Inflammatory macrophage treated with lipopolysaccharide for 1 hour (primary cell): Measurements from ENCODE around the gene VPS16.
A peak's percentile ranks its signal among the peaks of the same experiment; 100 is the strongest.
"Not testable (repeated sequence)": the region's sequence is repeated elsewhere in the genome, so short reads cannot be mapped to it uniquely, and the experiment has no call there.

Source experiments
- DNase-seq, 2 donors: peaks; one replicate each; pipeline ENCODE4 v3.0.0-alpha.2; 2020 to 2022

VPS16 gene

DNA sequence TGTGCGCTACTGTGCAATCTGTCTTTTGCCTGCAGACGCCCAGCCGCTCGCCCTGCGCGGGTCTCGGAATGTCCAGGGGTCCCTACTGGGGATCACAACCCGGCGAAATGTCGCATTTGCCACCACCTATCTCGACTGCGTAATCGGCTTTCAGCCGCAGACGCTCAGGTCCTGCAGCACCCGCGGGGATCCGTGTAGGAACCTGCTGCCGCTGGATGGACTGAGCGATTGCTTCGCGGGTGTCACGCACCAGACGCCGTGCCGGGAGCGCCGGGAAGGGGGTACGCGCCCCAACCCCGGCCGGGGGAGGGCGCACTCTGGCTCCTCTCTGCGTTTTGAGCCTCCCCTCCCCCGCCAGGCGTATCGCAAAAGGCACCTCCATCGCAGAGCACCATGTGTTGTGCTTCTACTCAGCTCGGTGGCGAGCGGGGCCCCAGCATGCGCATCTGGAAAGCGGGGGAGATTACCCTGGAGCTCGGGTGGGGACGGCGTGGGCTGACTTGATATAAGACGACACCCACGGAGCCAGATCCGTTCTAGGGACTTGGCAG lies 32.0 kb downstream of the VPS16 start:
- peak; percentile 54 to 59 for DNase-seq

DNA sequence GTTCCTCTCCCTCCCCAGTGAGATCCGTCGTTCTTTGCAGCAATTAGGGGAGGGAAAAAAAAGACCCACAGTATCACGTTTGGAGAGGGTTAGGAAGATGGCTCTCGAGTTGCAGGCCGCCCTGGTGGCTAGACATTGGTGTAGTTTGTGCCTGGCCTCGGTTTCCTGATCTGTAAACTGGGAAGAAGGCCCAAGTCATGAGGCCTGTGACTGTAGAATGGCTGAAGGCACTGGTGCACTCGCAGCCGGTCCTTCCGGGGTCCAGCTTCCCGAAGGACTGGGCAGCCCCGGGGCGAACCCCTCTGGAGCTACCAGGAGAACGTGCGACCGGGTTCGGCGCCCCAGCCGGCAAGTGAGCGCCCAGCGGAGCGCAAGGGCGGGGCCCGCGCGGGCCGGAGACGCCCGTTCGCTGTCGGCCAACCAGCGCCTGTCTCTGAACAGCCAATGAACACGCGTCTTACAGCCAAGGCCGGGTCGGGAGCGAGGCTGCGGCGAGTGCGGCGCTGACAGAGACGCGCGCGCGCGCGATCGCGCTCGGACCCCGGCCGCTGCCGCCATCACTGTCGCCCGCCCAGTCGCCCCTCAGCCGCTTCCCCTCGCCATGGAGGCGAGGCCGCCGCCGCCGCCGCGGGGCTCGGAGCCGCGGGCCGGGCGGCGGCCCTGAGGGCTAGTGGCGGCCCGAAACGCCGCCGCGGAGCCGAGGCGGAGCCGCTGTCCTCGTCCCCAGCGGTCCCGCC lies 32.6 kb downstream of the VPS16 start, which contains the start of gene PTPRA:
TSS of gene PTPRA (plus strand) at position 472 of the 737 bp plus-strand sequence. CDS start 90,797 bp downstream, outside the sequence.
- peak; percentile 92 for DNase-seq

DNA sequence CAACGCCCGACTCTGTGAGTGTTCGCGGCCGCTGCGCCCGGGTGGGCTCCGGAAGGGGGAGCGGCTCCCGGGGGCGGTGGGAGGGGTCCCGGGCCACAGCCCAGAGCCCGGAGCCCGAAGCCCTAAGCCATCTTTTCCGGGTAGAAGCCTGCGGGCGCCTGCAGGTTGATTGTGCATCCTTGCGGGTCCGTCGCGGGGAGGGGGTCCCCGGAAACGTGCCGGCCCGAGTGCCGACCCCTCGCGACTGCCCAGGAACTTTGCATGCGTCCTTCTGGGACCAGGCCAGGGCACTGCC lies 33.1 kb downstream of the VPS16 start:
- DNase-seq, result peak; percentile 51 to 64

DNA sequence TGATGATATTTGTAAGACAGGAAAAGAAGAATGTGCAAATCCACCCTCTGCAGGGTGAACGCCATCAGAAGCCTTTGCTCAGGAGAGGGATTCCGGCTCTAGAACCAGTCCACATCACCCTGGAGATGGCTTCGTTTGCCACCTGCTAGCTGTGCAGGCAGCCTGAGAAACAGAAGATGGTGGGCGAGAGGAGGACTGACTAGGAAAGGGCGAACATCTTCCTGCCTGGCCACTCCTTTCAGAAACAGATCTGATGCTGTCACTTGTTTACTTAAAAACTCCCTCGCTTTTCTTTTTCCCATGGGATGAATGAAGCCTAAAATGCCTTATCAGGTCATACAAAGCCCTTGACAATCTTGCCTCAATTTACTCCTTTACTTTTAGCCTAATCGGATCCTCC lies 33.9 kb downstream of the VPS16 start:
- DNase-seq, result no peak

DNA sequence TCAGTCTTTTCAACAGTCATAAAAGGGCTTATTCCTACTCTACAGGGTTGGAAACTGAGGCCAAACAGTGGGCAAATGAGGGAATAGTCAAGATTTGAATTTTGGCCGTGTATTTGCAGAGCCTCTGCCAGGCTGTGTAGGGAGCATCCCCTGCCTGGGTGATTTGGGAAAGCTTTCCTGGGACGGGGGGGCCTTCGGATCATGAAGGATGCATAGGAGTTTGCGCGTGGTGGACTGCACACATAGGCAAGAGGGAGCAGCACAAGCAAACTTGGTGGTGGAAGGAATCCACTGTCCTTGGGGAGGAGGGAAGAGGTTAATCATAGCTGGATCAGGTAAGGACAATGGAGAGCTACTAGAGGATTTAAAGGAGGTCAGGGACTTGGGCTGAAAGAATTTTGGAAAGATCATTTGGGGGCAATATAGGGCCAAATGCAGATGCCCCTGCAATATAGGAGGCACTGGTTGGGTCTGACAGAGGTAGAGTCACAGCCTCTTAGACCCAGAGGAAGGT lies 35.2 kb downstream of the VPS16 start:
- DNase-seq, result no peak

DNA sequence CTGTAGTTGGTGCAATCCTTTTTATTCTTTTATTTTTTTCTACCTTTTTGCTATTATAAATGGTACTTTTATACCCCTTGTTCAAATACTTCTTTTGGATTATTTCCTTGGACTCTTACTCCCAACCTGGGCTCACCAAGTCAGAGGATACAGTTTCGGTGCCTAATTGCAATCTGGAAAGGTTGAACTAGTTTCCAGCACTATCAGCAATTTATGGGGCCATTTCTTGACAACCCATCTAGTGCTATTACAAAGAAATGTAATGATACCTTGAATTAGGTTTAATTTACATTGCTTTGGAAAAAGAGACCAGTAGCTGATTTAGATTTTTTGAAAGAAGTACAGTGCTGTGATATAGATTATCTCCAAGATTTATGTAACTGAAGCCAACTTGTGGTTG lies 38.0 kb downstream of the VPS16 start:
- DNase-seq, result no peak

DNA sequence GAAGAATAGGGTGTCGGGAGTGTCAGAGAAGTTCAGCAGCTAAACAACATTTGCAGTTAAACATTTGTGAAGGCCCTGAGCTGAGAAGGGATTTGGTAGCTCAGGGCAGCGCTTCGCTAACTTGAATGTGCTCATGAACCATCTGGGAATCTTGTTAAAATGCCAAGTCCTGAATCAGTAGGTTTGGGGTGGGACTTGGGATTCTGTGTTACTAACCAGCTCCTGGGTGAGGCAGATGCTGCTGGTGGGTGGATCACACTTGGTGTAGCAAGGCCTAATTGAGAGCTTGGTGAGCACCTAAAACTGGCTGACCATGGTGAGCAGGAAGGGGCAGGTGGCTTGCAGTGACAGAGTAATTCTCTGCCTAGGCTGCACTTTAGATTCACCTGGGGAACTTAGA lies 38.6 kb downstream of the VPS16 start:
- DNase-seq, result no peak

DNA sequence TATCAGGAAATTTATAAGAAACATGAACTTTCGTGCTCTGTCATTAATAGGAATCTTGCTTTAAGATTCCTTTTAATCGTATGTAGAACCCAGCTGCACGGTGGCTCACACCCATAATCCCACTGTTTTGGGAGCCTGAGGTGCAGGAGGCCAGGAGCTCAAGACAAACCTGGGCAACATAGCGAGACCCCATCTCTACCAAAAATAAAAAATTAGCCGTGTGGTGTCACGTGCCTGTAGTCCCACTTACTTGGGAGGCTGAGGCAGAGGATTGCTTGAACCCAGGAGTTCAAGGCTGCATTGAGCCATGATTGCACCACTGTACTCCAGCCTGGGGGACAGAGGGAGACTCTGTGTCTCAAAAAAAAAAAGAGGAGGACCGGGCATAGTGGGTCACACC lies 40.1 kb downstream of the VPS16 start:
- DNase-seq, result no peak

DNA sequence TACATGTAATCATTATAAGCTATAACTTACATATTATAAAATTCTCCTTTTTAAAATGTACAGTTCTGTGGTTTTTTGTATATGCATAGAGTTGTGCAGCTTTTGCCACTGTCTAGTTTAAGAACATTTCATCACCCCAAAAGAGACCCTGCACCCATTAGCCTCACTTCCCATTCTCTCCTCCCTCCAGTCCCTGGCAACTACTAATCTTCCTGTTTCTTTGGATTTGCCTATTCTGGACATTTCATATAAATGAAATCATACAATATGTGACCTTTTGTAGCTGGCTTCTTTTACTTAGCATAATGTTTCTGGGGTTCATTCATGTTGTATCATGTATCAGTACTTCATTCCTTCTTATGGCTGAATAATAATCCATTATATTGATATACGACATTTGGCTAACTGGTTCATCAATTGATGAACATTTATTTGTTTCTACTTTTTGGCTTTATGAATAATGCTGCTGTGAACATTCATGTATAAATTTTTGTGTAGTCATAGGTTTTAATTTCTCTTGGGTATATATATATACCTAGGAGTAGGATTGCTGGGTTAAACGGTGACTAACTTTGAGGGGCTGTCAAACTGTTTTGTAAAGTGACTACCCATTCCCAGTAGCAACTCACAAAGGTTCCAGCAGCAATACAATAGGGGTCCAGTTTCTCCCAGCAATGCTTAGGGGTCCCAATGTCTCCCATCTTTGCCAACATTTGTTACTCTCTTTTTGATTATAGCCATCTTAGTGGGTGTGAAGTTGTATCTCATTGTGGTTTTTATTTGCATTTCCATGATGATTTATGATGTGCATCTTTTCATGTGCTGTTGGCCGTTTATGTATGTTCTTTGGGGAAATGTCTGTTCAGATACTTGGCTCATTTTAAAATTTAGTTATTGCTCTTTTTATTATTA lies 43.4 kb downstream of the VPS16 start:
- peak; percentile 53 to 74 for DNase-seq

DNA sequence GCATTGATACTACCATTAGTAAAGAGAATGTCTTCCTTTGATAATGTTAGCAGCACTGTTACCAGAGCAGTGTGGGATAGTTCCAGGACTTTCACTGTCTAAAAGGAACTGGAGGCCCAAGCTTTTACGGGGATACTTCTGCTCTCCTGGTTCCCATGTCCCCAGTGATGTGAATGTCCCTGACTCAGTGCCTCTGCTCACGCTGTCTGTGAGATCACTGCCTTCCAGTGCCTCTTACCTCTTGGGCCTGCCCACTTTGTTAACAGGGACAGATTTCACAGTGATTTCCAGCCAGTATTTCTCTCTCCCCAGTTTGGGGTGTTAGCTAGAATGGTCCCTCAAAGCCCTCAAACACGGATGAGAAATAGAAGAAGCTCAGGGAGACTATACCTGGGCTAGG lies 47.2 kb downstream of the VPS16 start:
- DNase-seq, result peak; percentile 49 to 91

DNA sequence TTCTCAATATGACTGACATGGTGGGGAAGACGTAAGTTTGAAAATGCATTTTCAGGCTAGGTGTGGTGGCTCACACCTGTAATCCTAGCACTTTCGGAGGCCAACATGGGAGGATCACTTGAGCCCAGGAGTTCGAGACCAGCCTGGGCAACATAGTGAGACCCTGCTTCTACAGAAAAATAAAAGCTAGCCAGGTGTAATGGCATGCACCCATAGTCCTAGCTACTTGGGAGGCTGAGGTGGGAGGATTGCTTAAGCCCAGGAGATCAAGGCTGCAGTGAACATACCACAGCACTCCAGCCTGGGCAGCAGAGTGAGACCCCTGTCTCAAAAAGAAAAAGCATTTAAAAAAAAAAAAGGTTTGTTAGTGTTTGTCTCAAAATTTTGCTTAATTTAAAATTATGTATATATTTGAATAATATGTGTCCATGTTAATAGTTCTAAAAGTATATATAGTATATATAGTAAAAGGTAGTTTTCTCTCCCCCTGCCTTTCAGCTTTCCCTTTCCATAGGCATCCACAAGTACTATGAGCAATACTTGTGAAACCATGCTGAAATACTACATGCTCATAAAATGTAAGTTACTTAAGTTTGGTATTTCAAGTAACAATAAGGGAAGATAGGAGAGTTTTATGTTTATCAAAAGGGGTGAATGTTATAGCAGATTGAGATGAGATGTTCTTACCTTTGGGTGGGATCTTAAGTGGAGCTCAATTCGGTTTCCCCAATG lies 47.8 kb downstream of the VPS16 start:
- peak; percentile 54 to 83 for DNase-seq

DNA sequence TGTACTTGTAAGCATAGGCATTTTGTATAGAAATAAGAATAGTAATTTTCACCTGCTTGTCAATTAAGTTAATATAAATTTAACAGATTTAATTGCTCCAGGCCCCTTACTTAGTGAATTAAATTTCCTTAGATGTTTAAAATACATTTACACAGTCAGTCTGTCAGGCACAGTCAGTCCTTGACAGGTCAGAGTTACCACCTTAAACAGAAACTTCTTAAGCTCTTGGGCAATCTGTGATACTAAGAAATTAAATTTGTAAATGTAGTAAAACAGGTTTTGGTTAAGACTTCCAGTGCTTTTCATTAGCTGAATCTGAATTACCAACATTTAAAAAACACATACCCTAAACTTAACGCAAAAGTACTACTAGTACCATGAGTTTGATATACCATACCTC lies 48.7 kb downstream of the VPS16 start:
- no peak for DNase-seq

DNA sequence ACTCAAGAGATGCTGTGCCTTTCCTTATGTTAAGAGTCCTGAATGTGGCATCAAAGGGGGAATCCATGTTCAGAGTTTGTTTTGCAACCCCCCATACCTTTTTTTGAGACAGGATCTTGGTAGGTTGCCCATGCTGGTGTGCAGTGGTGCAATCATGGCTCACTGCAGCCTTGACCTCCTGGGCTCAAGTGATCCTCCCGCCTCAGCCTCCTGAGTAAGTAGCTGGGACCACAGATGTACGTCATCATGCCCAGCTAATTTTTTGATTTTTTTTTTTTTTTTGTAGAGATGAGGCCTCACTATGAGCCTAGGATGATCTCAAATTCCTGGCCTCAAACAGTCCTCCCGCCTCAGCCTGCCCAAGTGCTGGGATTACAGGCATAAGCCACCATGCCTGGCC lies 49.3 kb downstream of the VPS16 start:
- no peak for DNase-seq

DNA sequence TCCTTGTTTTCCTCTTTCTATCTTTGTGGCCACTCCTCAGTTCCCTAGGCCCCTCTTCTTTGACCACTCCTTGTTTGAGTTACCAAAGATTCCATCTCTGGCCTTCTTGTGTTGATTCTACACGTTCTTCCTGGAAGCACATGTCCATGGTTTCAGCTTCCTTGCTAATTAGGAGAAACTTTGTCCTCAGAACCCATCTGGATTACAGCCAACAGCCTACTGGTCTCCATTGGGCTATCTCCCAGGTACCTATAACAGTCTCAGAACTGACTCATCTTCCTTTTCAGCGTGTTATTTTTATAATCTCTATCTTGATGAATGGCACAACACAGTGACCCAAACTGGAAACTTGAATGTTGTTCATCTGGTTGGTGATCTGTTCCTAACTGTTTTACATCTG lies 50.2 kb downstream of the VPS16 start:
- DNase-seq, result no peak

DNA sequence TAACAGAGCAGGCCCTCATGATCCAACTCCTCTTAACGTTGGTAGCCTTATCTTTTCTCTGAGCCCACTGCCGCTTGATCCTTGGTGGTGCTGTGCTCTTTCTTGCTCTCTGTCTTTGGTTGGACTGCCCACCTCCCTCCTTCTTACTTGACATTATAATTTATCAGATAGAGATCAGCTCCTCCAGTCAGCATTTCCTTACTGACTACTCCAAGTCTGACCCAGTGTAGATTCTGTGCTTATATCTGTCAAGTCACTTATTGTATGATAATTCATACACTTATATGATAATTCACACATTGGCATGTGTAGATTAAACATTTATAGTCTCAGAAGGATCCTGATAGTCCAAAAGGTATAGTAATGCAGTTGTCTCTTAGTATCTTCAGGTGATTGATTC lies 50.8 kb downstream of the VPS16 start:
- DNase-seq, result no peak

DNA sequence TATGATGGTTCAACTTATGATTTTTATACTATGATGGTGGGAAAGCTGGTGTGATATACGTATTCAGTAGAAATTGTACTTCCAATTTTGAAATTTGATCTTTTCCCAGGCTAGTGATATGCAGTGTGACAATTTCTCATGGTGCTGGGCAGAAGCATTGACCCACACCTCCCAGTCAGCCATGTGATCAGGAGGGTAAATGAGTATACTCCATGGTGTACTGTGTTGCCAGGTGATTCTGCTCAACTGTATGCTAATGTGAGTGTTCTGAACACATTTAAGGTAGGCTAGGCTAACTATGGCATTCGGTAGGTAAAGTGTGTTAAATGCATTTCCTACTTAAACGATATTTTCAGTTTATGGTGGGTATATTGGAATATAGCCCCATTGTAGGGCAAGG lies 51.8 kb downstream of the VPS16 start:
- no peak for DNase-seq

DNA sequence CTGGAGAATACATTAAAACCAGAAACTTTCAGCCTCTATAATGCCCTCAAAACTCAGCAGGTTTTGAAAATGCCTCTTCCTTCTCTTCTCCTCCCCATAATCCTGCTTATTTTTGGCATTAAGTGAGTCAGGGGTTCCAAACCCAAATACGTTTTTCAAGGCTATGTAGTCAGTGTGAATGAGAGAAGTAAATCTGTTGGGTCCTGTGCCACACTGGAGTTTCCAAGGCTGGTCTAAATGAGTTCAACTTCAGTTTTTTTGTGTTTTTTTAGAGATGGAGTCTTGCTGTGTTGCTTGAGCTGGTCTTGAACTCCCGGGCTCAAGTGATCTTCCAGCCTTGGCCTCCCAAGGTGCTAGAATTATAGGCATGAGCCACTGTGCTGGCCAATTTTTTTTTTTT lies 53.7 kb downstream of the VPS16 start:
- DNase-seq, result peak; percentile 50 to 76

DNA sequence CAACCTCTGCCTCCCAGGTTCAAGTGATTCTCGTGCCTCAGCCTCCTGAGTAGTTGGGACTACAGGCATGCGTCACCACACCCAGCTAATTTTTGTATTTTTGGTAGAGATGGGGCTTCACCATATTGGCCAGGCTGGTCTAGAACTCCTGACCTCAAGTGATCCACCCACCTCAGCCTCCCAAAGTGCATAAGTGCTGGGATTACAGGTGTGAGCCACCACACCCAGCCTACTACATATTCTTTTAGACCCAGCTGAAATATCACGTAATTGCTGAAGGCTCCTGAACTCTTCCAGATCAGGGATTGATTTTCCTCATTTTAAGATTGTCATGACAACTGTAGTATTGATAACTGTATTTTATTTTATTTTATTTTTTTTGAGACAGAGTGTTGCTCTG lies 54.6 kb downstream of the VPS16 start:
- not testable (repeated sequence) for DNase-seq

DNA sequence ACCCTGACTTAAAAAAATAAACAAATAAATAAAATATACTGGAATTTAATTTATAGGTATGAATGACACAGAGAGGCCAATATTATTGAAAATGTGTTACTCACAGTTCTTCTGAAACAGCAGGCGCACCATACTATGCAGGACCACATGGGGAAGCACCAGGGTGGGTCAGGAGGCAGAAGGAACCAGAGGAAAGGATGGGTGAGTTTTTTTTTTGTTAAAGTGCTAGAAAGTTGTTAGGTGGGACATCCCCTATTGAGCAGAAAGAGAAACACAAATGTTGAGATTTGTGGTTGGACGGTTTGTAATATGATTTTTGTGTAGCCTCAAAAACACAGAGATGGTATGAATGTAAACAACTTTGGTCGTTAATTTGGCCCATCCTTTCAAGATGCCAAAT lies 58.7 kb downstream of the VPS16 start:
- DNase-seq, result no peak

DNA sequence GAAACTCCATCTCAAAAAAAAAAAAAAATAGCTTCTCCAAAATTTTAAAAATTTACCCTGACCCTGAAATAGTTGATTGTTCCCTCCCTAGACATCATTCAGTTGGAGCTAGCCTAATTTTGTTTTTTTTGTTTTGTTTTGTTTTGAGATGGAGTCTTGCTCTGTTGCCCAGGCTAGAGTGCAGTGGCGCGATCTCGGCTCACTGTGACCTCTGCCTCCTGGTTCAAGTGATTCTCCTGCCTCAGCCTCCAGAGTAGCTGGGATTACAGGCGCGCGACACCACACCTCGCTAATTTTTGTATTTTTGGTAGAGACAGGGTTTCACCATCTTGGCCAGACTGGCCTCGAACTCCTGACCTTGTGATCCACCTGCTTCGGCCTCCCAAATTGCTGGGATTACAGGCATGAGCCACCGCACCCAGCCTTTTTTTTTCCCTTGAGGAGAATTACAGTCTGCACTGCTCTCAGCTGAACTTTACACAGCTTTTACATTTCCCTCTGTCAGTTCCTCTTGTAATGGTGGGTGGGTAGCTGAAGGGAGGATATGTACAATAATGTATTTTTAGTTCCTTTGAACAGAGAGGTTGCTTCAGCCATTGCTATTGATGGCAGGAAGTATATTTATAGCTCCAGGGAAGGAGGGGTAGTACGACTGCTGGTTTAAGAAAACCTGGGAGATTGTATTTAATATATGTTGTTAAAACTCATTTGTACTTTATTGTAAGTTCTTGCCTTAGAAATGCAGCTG lies 60.5 kb downstream of the VPS16 start:
- DNase-seq, result peak; percentile 76 to 94

DNA sequence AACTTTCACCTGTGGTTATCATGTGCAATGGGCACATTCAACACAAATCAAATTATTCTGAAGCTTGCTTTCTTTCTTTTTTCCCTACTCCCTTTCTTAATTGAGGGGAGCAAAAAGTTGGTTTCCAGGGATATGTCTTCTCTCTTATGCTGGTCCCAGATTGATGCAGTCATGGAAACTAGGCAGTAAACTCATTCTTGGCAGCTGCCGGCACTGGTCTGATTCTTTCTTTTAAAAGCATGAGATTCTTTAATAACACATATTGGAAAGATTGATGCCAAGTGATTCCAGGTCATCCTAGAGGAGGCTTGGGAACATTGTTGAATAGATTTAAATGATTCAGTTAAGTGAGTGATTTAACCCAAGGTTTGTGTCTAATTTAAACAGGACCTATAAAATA lies 61.7 kb downstream of the VPS16 start:
- no peak for DNase-seq

DNA sequence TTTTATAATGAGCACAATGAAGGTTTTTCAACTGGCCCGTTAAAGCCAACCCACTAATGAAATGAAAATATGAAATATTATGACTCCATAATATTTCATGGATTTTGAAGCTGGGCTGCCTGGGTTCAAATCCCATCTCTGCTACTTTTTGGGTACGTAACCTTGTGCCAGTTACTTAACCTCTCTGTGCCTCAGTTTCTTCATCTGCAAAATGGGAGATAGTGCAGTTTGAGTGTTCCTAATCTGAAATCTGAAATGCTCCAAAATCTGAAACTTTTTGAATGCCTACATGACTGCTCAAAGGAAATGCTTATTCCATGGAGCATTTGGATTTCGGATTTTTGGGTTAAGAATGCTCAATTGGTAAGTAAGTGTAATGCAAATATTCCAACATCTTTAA lies 62.3 kb downstream of the VPS16 start:
- DNase-seq, result no peak
